ENCODE measurements around the gene TNC. TPM values are rescaled to one million over a fixed set of nuclear protein-coding genes. Genes with fewer than 3 reads are reported as not detected.

TNC gene
- total RNA-seq, 4 donors from 2014 or later, result 4.8 to 47.0 (median 17.3) TPM

- WGBS, 2 donors, result 22 to 29% methylated on average over 4 of the region's 4 CpGs
- no peak for DNase-seq (ENCODE audit: low spot score in 2 of 2)
- no peak for TF ChIP-seq CTCF (IDR thresholded peaks at IDR 0.05)
- no peak for TF ChIP-seq POLR2A (IDR thresholded peaks at IDR 0.05)
- intact Hi-C loops (cut with DNase I; ENCODE audit: low total_unique reads), result no loop called here
- H3K4me3 ChIP-seq (ENCODE audit: low read depth, poor library complexity, severe bottlenecking), result no peak overlapping the region
These were observed 13.0 kb downstream of the TNC start for GRCh38 chr9:115104908-115105307.

GRCh38 chr9:115103746-115104477 lies 14.0 kb downstream of the TNC start:
- H3K4me3 ChIP-seq (ENCODE audit: low read depth, poor library complexity, severe bottlenecking), result no peak overlapping the region
- WGBS, 2 donors, result 62 to 70% methylated on average over 3 of the region's 3 CpGs
- intact Hi-C loops (cut with DNase I; ENCODE audit: low total_unique reads), result no loop called here
- TF ChIP-seq POLR2A (IDR thresholded peaks at IDR 0.05) (no peak), CTCF (IDR thresholded peaks at IDR 0.05) (no peak)
- no peak for DNase-seq (ENCODE audit: low spot score in 2 of 2)

- intact Hi-C loops (cut with DNase I; ENCODE audit: low total_unique reads), result no loop called here
- no peak for DNase-seq (ENCODE audit: low spot score in 2 of 2)
- WGBS, 2 donors, result 44 to 50% methylated on average over 1 of the region's 1 CpG
- TF ChIP-seq CTCF (IDR thresholded peaks at IDR 0.05), result no peak
- no peak for TF ChIP-seq POLR2A (IDR thresholded peaks at IDR 0.05)
- no peak overlapping the region for H3K4me3 ChIP-seq (ENCODE audit: low read depth, poor library complexity, severe bottlenecking)
These were observed 18.1 kb downstream of the TNC start for GRCh38 chr9:115099901-115100300.

- no peak for TF ChIP-seq POLR2A (IDR thresholded peaks at IDR 0.05)
- TF ChIP-seq CTCF (IDR thresholded peaks at IDR 0.05), result no peak
- intact Hi-C loops (cut with DNase I; ENCODE audit: low total_unique reads), result no loop called here
- 42 to 47% methylated on average over 5 of the region's 5 CpGs for WGBS, 2 donors
- no peak for DNase-seq (ENCODE audit: low spot score in 2 of 2)
- no peak overlapping the region for H3K4me3 ChIP-seq (ENCODE audit: low read depth, poor library complexity, severe bottlenecking)
These were observed 19.6 kb downstream of the TNC start for GRCh38 chr9:115098226-115098965.

- H3K4me3 ChIP-seq (ENCODE audit: low read depth, poor library complexity, severe bottlenecking), result no peak overlapping the region
- 94 to 96% methylated on average over 2 of the region's 2 CpGs for WGBS, 2 donors
- no peak for DNase-seq (ENCODE audit: low spot score in 2 of 2)
- intact Hi-C loops (cut with DNase I; ENCODE audit: low total_unique reads), result no loop called here
- TF ChIP-seq CTCF (IDR thresholded peaks at IDR 0.05) (no peak), POLR2A (IDR thresholded peaks at IDR 0.05) (no peak)
These were observed 24.4 kb downstream of the TNC start for GRCh38 chr9:115093520-115093919.

All from lower leg skin (tissue), 4 donors.